GM18507 (cell line): ENCODE data around the gene ANP32A.
"Not testable (repeated sequence)": the region's sequence is repeated elsewhere in the genome, so short reads cannot be mapped to it uniquely, and the experiment has no call there.

Source experiments
- DNase-seq: peaks from one replicate; pipeline ENCODE4 v3.0.0; 2011; ENCODE audit warnings: low read depth; ENCODE audit not compliant: insufficient read length; ENCODE audit errors: extremely low spot score
- FAIRE-seq: peaks from 2 replicates; lab custom pipeline; 2011; peaks lifted over from hg19 to GRCh38; lab: Jason Lieb, UNC

Gene ANP32A

GRCh38 chr15:68820295-68821189 lies at the start of gene ANP32A:
TSS of gene ANP32A (minus strand) at chr15:68820895. CDS start at chr15:68820751, 144 bp downstream.
- DNase-seq (peak; percentile 95), FAIRE-seq (peak; percentile 89)

- DNase-seq: no peak
- FAIRE-seq: no peak
These were observed 47.6 kb upstream of the ANP32A start for GRCh38 chr15:68868296-68868695.

- DNase-seq: no peak
- FAIRE-seq: no peak
These were observed 41.7 kb upstream of the ANP32A start for GRCh38 chr15:68862415-68862814.

- DNase-seq, FAIRE-seq: not testable (repeated sequence)
These were observed 38.0 kb upstream of the ANP32A start for GRCh38 chr15:68858666-68859065.

GRCh38 chr15:68857443-68857842 lies 36.7 kb upstream of the ANP32A start:
- not testable (repeated sequence) for DNase-seq, FAIRE-seq

GRCh38 chr15:68852461-68852860 lies 31.8 kb upstream of the ANP32A start:
- DNase-seq: no peak
- FAIRE-seq: no peak

- FAIRE-seq (no peak), DNase-seq (no peak)
These were observed 31.3 kb upstream of the ANP32A start for GRCh38 chr15:68851971-68852370.

GRCh38 chr15:68849497-68849896 lies 28.8 kb upstream of the ANP32A start:
- FAIRE-seq (no peak), DNase-seq (no peak)

- no peak for FAIRE-seq
- no peak for DNase-seq
These were observed 26.2 kb upstream of the ANP32A start for GRCh38 chr15:68846851-68847439.

GRCh38 chr15:68844856-68845550 lies 24.3 kb upstream of the ANP32A start:
- DNase-seq: no peak
- no peak for FAIRE-seq

GRCh38 chr15:68843425-68844311 lies 23.0 kb upstream of the ANP32A start:
- FAIRE-seq (no peak), DNase-seq (no peak)

- FAIRE-seq: no peak
These were observed 22.3 kb upstream of the ANP32A start for GRCh38 chr15:68842958-68843357.

GRCh38 chr15:68834346-68834745 lies 13.7 kb upstream of the ANP32A start:
- DNase-seq (no peak), FAIRE-seq (no peak)

More at GRCh38 chr15:68842958-68843357, 22.3 kb upstream of the ANP32A start:
- no peak for DNase-seq

- no peak for FAIRE-seq
- DNase-seq: no peak
These were observed 13.1 kb upstream of the ANP32A start for GRCh38 chr15:68833700-68834331.

- DNase-seq: no peak
- no peak for FAIRE-seq
These were observed 9.6 kb upstream of the ANP32A start for GRCh38 chr15:68830141-68830785.

GRCh38 chr15:68829068-68829467 lies 8.4 kb upstream of the ANP32A start:
- DNase-seq (no peak), FAIRE-seq (peak; percentile 73)

GRCh38 chr15:68823561-68823960 lies 2.9 kb upstream of the ANP32A start:
- no peak for FAIRE-seq
- no peak for DNase-seq

GRCh38 chr15:68822818-68823217 lies 2.1 kb upstream of the ANP32A start:
- FAIRE-seq (peak; percentile 9), DNase-seq (no peak)
